ENCODE data around the gene ADAM10.

Gene ADAM10

DNA sequence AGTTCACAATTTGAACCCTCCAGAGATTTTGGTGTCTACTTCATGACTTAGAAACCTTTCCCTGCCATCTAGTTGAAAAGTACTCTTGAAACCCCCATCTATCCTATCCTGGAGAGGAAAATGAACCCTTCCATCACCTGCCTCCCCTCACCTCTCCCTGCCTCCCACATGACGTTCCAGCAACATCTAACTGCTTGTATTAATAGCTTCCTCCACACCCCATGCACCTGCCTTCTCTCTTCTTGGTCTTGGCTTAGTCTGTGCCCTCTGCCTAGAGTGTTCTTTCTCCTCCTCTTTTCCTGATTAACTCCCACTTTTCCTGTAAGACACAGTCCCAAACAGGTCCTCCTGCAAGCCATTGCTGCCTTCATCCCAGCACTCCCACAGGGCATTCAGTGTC, 210.0 kb downstream of the ADAM10 start:
- Histone ChIP-seq H3K4me2 (no peak overlapping the region), H3K27ac (no peak overlapping the region), H2AFZ (ENCODE audit: low read depth) (no peak overlapping the region)

DNA sequence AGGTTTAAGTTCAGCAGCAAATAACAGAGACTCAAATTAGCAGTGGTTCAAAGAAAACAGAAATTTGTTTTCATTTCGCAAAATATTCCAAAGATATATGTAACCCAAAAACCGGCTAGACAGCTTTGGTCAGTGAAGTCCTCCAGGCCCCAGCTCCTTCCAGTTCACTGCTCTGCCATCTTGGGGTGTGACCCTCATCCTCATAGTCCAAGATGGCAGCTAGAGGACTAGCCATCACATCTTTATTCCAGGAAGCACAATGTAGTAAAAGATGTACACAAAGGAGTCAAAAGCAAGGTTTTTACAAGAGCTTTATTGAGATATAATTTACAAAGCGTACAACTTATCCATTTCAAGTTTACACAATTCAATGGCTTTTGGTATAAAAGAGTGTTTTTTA, 210.6 kb downstream of the ADAM10 start:
- no peaks in the 10 kb centered on the region for H3K4me1 ChIP-seq (ENCODE audit: low read depth, poor library complexity, severe bottlenecking)
- H3K79me2 ChIP-seq (ENCODE audit: insufficient read depth, low read depth) = no peaks in the 10 kb centered on the region
- TF ChIP-seq, protein P1, sequence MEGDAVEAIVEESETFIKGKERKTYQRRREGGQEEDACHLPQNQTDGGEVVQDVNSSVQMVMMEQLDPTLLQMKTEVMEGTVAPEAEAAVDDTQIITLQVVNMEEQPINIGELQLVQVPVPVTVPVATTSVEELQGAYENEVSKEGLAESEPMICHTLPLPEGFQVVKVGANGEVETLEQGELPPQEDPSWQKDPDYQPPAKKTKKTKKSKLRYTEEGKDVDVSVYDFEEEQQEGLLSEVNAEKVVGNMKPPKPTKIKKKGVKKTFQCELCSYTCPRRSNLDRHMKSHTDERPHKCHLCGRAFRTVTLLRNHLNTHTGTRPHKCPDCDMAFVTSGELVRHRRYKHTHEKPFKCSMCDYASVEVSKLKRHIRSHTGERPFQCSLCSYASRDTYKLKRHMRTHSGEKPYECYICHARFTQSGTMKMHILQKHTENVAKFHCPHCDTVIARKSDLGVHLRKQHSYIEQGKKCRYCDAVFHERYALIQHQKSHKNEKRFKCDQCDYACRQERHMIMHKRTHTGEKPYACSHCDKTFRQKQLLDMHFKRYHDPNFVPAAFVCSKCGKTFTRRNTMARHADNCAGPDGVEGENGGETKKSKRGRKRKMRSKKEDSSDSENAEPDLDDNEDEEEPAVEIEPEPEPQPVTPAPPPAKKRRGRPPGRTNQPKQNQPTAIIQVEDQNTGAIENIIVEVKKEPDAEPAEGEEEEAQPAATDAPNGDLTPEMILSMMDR (conservative IDR thresholded peaks at IDR 0.05; ENCODE audit: low read depth, low read length) = no peak
- H3K27me3 ChIP-seq (ENCODE audit: insufficient read depth, low read depth) = no peaks in the 10 kb centered on the region; the same call in 1 of the 2 replicates
- H3K27ac ChIP-seq = no peak overlapping the region
- H2AFZ ChIP-seq (ENCODE audit: low read depth) = no peak overlapping the region
- no peak overlapping the region for H3K4me2 ChIP-seq
- H3K9ac ChIP-seq = no peak overlapping the region
- no peaks in the 10 kb centered on the region for H4K20me1 ChIP-seq (ENCODE audit: insufficient read depth)
- H3K4me3 ChIP-seq (IDR thresholded peaks at IDR 0.05; ENCODE audit: insufficient read depth, low read depth, low read length) = no peak overlapping the region
- H3K36me3 ChIP-seq (ENCODE audit: insufficient read depth) = no peaks in the 10 kb centered on the region

More for the DNA sequence above, 210.0 kb downstream of the ADAM10 start:
- no peaks in the 10 kb centered on the region for H3K36me3 ChIP-seq (ENCODE audit: insufficient read depth)
- TF ChIP-seq, protein P1 (conservative IDR thresholded peaks at IDR 0.05; ENCODE audit: low read depth, low read length) = no peak
- H3K4me3 ChIP-seq (IDR thresholded peaks at IDR 0.05; ENCODE audit: insufficient read depth, low read depth, low read length) = no peak overlapping the region
- H3K4me1 ChIP-seq (ENCODE audit: low read depth, poor library complexity, severe bottlenecking) = no peaks in the 10 kb centered on the region
- H4K20me1 ChIP-seq (ENCODE audit: insufficient read depth) = no peaks in the 10 kb centered on the region
- no peak overlapping the region for H3K9ac ChIP-seq
- no peaks in the 10 kb centered on the region; the same call in 1 of the 2 replicates for H3K27me3 ChIP-seq (ENCODE audit: insufficient read depth, low read depth)
- no peaks in the 10 kb centered on the region for H3K79me2 ChIP-seq (ENCODE audit: insufficient read depth, low read depth)

Measured in KMS-11 (cell line).